NB4 (cell line): ENCODE results near the gene RAB20.

ENCODE experiments used
- CTCF ChIP-seq: IDR thresholded peaks from one replicate; pipeline ENCODE4 v1.5.1; 2012; ENCODE audit warnings: low read depth, low read length
- POLR2A ChIP-seq: IDR thresholded peaks from 2 replicates; pipeline ENCODE4 v1.6.1; 2011; ENCODE audit warnings: mild to moderate bottlenecking; ENCODE audit not compliant: insufficient read length; ENCODE audit errors: extremely low read depth

GRCh38 chr13:110495881-110496280 is 65.6 kb downstream of the RAB20 start:
- TF ChIP-seq POLR2A: no peak
- TF ChIP-seq CTCF: no peak
